HepG2 (cell line): ENCODE measurements around the gene ZC3H7B. TPM values are rescaled to one million over a fixed set of nuclear protein-coding genes. Genes with fewer than 3 reads are reported as not detected.

Experiments used
- ELF3 ChIP-seq: IDR thresholded peaks from 2 replicates; pipeline ENCODE4 v1.6.1; 2016; ENCODE audit warnings: missing genetic modification reagents, missing compliant biosample characterization
- HMG20A ChIP-seq: IDR thresholded peaks from 2 replicates; pipeline ENCODE4 v1.6.1; 2016; ENCODE audit warnings: borderline replicate concordance
- IRF1 ChIP-seq: sonication (generic); formaldehyde crosslinking; IDR thresholded peaks from 2 replicates; pipeline ENCODE4 v1.4.0; 2020; ENCODE audit warnings: low read depth, mild to moderate bottlenecking, missing genetic modification reagents
- ISL2 ChIP-seq: sonication (generic); formaldehyde crosslinking; IDR thresholded peaks from 2 replicates; pipeline ENCODE4 v1.5.0; 2020; ENCODE audit warnings: missing genetic modification reagents
- KAT8 ChIP-seq: IDR thresholded peaks from 2 replicates; pipeline ENCODE4 v1.6.1; 2016; ENCODE audit warnings: missing genetic modification reagents, missing compliant biosample characterization
- KDM6A ChIP-seq: IDR thresholded peaks from 2 replicates; pipeline ENCODE4 v1.6.1; 2016; ENCODE audit warnings: low read depth
- MED1 ChIP-seq: sonication (generic); formaldehyde crosslinking; IDR thresholded peaks from 2 replicates; pipeline ENCODE4 v1.4.0; 2020; ENCODE audit warnings: missing genetic modification reagents
- NCOA2 ChIP-seq: sonication (generic); formaldehyde crosslinking; IDR thresholded peaks from 2 replicates; pipeline ENCODE4 v1.8.0; 2022; ENCODE audit warnings: inconsistent platforms
- NR2C2 ChIP-seq: sonication (generic); formaldehyde crosslinking; IDR thresholded peaks from 2 replicates; pipeline ENCODE4 v1.4.0; 2020; ENCODE audit warnings: missing genetic modification reagents, mild to moderate bottlenecking, moderate library complexity, borderline replicate concordance
- PRDM15 ChIP-seq: sonication (generic); formaldehyde crosslinking; IDR thresholded peaks from 2 replicates; pipeline ENCODE4 v1.4.0; 2020; ENCODE audit warnings: missing genetic modification reagents
- PRPF4 ChIP-seq: fragments of 200-400 bp; formaldehyde crosslinking; IDR thresholded peaks from 2 replicates; pipeline ENCODE4 v1.6.1; 2016; ENCODE audit warnings: low read length, low read depth; ENCODE audit not compliant: poor library complexity, severe bottlenecking
- RARA ChIP-seq: IDR thresholded peaks from 2 replicates; pipeline ENCODE4 v1.6.1; 2016; ENCODE audit warnings: missing genetic modification reagents, missing compliant biosample characterization
- SMAD1 ChIP-seq: sonication (generic); formaldehyde crosslinking; IDR thresholded peaks from 2 replicates; pipeline ENCODE4 v1.4.0; 2020; ENCODE audit warnings: missing genetic modification reagents, low read depth, mild to moderate bottlenecking, borderline replicate concordance
- SYNCRIP ChIP-seq: fragments of 200-400 bp; formaldehyde crosslinking; IDR thresholded peaks from 2 replicates; pipeline ENCODE4 v1.6.1; 2018; ENCODE audit warnings: mild to moderate bottlenecking, low read depth, low read length; ENCODE audit not compliant: insufficient read depth
- TBP ChIP-seq: sonication (generic); formaldehyde crosslinking; IDR thresholded peaks from 2 replicates; pipeline ENCODE4 v1.5.0; 2020; ENCODE audit warnings: missing genetic modification reagents
- ZNF136 ChIP-seq: sonication (generic); formaldehyde crosslinking; IDR thresholded peaks from 2 replicates; pipeline ENCODE4 v1.8.1; 2022; ENCODE audit warnings: low read depth, mild to moderate bottlenecking, moderate library complexity, missing genetic modification reagents
- ZNF614 ChIP-seq: IDR thresholded peaks from 2 replicates; pipeline ENCODE4 v1.6.1; 2018; ENCODE audit warnings: missing biosample characterization, missing genetic modification reagents, inconsistent platforms, borderline replicate concordance
- ZNF644 ChIP-seq: IDR thresholded peaks from 2 replicates; pipeline ENCODE4 v1.6.1; 2016; ENCODE audit warnings: low read depth
- polyA plus RNA-seq, 8 experiments: library from polyadenylated mRNA; depleted of rRNA in 3 of 8; stranded (reverse) in 7 of 8; unstranded in 1 of 8; fragments of >200 nt; fragmentation: Illumina TruSeq in 4 of 8; extraction: Trizol in 4 of 8; gene quantifications; 2 replicates each; pipeline versions ENCODE4 v1.2.1 to v1.2.3, GENCODE V29; 2011 to 2016; ENCODE audit warnings: low read depth in 4 of 8, missing spikeins in 1 of 8, mixed read lengths in 1 of 8; ENCODE audit not compliant: insufficient read depth in 1 of 8
- total RNA-seq, 5 experiments: library from RNA; depleted of rRNA; stranded (reverse); fragments of >200 nt; fragmentation: Illumina TruSeq; extraction: Trizol; gene quantifications; 2 replicates each; pipeline ENCODE4 v1.2.3, GENCODE V29; 2016; ENCODE audit warnings: low read depth in 1 of 5
- TF ChIP-seq, protein P1 (sequence below): sonication (generic); formaldehyde crosslinking; IDR thresholded peaks from 2 replicates; pipeline ENCODE4 v1.5.1; 2020; ENCODE audit warnings: missing genetic modification reagents, mild to moderate bottlenecking, borderline replicate concordance
- TF ChIP-seq, protein P2 (sequence below): IDR thresholded peaks from 2 replicates; pipeline ENCODE4 v1.6.1; 2016; ENCODE audit warnings: low read depth, borderline replicate concordance
- TF ChIP-seq, protein P3 (sequence below): IDR thresholded peaks from 2 replicates; pipeline ENCODE4 v1.4.0; 2020; ENCODE audit warnings: mild to moderate bottlenecking, missing genetic modification reagents

Gene ZC3H7B
- total and polyA plus RNA-seq, 2 of the 13 experiments (the other 11 are each of a cell fraction or from before 2014, with no cell fraction given), result 26.4 to 37.2 TPM

GRCh38 chr22:41286639-41287091 lies 14.7 kb upstream of the ZC3H7B start (continued):
- TF ChIP-seq, protein P1, sequence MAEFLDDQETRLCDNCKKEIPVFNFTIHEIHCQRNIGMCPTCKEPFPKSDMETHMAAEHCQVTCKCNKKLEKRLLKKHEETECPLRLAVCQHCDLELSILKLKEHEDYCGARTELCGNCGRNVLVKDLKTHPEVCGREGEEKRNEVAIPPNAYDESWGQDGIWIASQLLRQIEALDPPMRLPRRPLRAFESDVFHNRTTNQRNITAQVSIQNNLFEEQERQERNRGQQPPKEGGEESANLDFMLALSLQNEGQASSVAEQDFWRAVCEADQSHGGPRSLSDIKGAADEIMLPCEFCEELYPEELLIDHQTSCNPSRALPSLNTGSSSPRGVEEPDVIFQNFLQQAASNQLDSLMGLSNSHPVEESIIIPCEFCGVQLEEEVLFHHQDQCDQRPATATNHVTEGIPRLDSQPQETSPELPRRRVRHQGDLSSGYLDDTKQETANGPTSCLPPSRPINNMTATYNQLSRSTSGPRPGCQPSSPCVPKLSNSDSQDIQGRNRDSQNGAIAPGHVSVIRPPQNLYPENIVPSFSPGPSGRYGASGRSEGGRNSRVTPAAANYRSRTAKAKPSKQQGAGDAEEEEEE, result peak; percentile 11; the same call in 1 of the 2 replicates
- TF ChIP-seq ELF3 (CRISPR knock-in tag), result peak; percentile 71
- TF ChIP-seq PRDM15 (CRISPR knock-in tag), result peak; percentile 96
- TF ChIP-seq MED1 (CRISPR knock-in tag), result peak; percentile 70
- TF ChIP-seq SYNCRIP, result no peak
- TF ChIP-seq NR2C2 (CRISPR knock-in tag), result no peak
- TF ChIP-seq PRPF4, result no peak
- TF ChIP-seq, protein P2, sequence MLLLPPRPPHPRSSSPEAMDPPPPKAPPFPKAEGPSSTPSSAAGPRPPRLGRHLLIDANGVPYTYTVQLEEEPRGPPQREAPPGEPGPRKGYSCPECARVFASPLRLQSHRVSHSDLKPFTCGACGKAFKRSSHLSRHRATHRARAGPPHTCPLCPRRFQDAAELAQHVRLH (CRISPR knock-in tag), result no peak
- peak; percentile 40; the same call in 1 of the 2 replicates for TF ChIP-seq HMG20A (CRISPR knock-in tag)
- 0 out of 2 replicates have a peak, but pooled peaks have one; percentile 21 for TF ChIP-seq ZNF644
- TF ChIP-seq SMAD1, result no peak
- no peak for TF ChIP-seq ISL2 (CRISPR knock-in tag)
- no peak; the same call in none of the 2 replicates for TF ChIP-seq KAT8 (CRISPR knock-in tag)
- no peak for TF ChIP-seq KDM6A (CRISPR knock-in tag)
- TF ChIP-seq, protein P3, sequence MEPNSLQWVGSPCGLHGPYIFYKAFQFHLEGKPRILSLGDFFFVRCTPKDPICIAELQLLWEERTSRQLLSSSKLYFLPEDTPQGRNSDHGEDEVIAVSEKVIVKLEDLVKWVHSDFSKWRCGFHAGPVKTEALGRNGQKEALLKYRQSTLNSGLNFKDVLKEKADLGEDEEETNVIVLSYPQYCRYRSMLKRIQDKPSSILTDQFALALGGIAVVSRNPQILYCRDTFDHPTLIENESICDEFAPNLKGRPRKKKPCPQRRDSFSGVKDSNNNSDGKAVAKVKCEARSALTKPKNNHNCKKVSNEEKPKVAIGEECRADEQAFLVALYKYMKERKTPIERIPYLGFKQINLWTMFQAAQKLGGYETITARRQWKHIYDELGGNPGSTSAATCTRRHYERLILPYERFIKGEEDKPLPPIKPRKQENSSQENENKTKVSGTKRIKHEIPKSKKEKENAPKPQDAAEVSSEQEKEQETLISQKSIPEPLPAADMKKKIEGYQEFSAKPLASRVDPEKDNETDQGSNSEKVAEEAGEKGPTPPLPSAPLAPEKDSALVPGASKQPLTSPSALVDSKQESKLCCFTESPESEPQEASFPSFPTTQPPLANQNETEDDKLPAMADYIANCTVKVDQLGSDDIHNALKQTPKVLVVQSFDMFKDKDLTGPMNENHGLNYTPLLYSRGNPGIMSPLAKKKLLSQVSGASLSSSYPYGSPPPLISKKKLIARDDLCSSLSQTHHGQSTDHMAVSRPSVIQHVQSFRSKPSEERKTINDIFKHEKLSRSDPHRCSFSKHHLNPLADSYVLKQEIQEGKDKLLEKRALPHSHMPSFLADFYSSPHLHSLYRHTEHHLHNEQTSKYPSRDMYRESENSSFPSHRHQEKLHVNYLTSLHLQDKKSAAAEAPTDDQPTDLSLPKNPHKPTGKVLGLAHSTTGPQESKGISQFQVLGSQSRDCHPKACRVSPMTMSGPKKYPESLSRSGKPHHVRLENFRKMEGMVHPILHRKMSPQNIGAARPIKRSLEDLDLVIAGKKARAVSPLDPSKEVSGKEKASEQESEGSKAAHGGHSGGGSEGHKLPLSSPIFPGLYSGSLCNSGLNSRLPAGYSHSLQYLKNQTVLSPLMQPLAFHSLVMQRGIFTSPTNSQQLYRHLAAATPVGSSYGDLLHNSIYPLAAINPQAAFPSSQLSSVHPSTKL (CRISPR knock-in tag), result peak; percentile 55
- peak; percentile 44 for TF ChIP-seq RARA (CRISPR knock-in tag)
- no peak for TF ChIP-seq IRF1 (CRISPR knock-in tag)
- 0 out of 2 replicates have a peak, but pooled peaks have one; percentile 21 for TF ChIP-seq NCOA2 (CRISPR knock-in tag)
- TF ChIP-seq ZNF614, result peak; percentile 69; the same call in 1 of the 2 replicates
- TF ChIP-seq TBP (CRISPR knock-in tag), result no peak
- TF ChIP-seq ZNF136 (CRISPR knock-in tag), result peak; percentile 80; the same call in 1 of the 2 replicates
